OCI-LY7 (cell line): Measurements from ENCODE around the gene JAZF1.

Experiments
- CTCF ChIP-seq: fragments of 200-600 bp; sonication (generic); conservative IDR thresholded peaks from 2 replicates; pipeline ENCODE4 v1.5.1; 2014; ENCODE audit warnings: mild to moderate bottlenecking, antibody characterized with exemption, low read length, moderate library complexity, mixed read lengths
- EZH2phosphoT487 ChIP-seq: fragments of 200-600 bp; sonication (generic); IDR thresholded peaks from 2 replicates; pipeline ENCODE4 v1.6.1; 2018; ENCODE audit warnings: low read depth, borderline replicate concordance, mild to moderate bottlenecking, mixed run types, antibody characterized with exemption, low read length, moderate library complexity, mixed read lengths

- no peak for TF ChIP-seq CTCF
- no peak for TF ChIP-seq EZH2phosphoT487
Observed at GRCh38 chr7:27963056-27963455, 217.5 kb downstream of the JAZF1 start.
